HG02642 (cell line): ENCODE measurements around the gene DNTT.

ENCODE experiments used
- ATAC-seq: cut with Tn5 transposase; IDR thresholded peaks from one replicate; pipeline ENCODE4 v1.9.1; 2021; ENCODE audit warnings: mild to moderate bottlenecking; ENCODE audit not compliant: unreplicated experiment, poor library complexity

Gene DNTT

DNA sequence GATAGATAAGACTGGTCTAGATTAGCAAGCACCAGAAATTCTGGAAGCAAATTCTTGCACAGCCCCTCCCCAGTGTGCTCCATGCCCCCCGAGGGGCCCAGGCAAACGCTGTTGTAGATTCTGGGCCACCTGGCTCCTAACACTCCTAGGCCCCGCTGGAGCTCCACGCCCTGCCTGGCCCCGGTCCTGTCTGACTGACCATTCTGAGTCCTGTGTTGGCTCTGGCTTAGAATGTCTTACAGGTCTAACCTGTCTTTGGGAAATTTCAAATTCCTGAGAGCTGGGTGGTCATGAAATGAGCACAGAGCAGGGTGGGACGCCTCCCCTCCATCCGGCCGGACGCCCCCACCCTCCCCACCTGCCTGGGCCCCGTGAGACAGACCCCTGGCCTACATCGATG, 67.1 kb downstream of the DNTT start:
- ATAC-seq, result no peak

GRCh38 chr10:96374004-96374403, 69.8 kb downstream of the DNTT start:
- ATAC-seq, result no peak

GRCh38 chr10:96374639-96374984, 70.4 kb downstream of the DNTT start:
- ATAC-seq, result no peak

- peak; percentile 84 for ATAC-seq
Observed at GRCh38 chr10:96374985-96375830, 71.0 kb downstream of the DNTT start.

- ATAC-seq, result no peak
Observed at GRCh38 chr10:96376483-96376882, 72.2 kb downstream of the DNTT start.

- no peak for ATAC-seq
Observed at GRCh38 chr10:96377816-96378294, 73.6 kb downstream of the DNTT start.

DNA sequence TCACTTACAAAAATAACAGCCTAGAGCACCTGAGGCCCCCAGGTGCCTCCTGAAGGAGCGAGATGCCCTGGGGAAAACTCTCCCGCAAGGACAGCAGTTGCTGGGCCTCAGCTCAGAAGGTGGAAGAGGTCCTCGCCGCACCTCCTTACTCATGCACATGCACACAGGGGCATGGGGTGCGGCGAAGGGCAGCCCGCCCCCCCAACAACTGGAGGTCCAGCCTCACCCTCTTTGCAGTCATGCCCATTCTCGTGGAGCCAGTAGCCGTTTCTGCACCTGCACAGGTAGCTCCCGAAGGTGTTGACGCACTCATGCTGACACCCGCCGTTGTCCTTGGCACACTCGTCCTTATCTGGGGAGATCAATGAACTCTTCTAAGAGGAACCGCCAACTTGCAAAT, 74.5 kb downstream of the DNTT start:
- no peak for ATAC-seq

GRCh38 chr10:96379758-96380157, 75.5 kb downstream of the DNTT start:
- ATAC-seq, result no peak

DNA sequence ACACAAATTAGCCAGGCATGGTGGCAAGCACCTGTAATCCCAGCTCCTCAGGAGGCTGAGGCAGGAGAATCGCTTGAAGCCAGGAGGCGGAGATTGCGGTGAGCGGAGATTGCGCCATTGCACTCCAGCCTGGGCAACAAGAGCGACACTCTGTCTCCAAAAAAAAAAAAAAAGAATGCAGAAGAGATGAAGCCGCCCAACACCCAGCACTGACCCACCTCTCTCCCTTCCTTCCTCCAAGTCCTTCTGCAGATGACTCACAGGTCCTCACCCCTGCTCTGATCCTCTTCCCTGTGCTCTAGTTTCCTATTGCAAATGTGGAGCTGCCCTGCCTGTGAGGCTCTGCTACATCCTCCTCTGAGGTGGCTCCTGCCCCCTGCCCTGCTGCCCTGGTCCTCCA, 76.6 kb downstream of the DNTT start:
- no peak for ATAC-seq

DNA sequence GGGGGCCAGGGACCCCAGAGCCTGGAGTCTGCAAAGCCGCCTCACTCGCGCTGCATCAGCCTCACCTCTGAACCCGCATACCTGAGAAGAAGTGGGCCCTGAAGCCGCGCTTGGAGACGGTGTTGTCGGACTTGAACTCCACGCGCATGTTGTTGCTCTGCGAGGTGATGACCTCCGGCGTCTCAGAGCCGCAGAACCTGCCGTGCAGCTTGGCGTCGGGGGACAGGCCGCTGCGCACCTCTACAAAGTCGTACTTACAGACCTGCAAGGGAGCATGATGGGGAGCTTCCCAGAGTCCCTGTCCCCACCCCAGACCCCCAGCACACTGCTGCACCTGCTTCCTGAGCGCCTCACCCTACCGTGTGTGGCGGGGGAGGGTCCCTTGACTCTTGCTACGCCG, 80.3 kb downstream of the DNTT start:
- no peak for ATAC-seq

DNA sequence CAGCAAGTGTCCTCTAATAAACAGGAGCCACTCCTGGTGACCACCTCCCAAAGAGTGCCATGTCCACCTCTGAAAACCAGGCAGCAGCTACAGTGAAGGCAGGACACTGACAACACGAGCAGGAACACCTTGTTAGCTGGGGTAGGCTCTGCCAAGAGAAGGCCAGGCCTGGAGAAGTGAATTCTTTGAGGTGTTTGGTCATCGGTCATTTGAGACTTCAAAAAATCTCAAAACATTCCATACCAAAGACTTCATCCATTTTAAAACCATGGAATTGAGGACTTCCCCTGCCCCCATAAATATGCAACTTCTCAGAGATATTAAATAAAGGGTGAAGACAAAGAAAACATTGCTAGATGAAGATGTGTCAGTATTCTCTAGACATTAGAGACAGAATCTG, 82.9 kb downstream of the DNTT start:
- no peak for ATAC-seq

DNA sequence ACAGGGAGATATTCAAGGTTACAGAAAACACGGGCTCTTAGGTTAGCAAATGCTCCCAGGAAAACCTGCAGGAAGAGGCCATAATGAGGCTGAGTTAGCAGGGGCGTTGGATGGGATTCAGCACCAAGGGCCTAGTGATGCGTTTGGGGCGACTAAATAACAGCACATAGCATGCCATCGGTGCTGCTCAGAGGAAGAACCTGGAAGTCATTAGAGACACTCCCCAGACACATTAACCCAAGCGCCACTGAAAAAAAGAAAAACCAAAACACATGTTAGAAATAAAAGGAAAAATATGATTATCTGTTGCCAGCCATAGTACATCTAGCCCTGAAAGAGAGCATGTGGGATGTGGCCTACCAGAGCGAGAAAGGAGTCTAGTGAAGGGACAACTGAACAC, 83.4 kb downstream of the DNTT start:
- ATAC-seq, result no peak
